ENCODE results near the gene PXT1. TPM values are rescaled to one million over a fixed set of nuclear protein-coding genes. Genes with fewer than 3 reads are reported as not detected.
A peak's percentile ranks its signal among the peaks of the same experiment; 100 is the strongest.

PXT1 gene
- total RNA-seq, 1 donor from 2014 or later, result not detected

DNA sequence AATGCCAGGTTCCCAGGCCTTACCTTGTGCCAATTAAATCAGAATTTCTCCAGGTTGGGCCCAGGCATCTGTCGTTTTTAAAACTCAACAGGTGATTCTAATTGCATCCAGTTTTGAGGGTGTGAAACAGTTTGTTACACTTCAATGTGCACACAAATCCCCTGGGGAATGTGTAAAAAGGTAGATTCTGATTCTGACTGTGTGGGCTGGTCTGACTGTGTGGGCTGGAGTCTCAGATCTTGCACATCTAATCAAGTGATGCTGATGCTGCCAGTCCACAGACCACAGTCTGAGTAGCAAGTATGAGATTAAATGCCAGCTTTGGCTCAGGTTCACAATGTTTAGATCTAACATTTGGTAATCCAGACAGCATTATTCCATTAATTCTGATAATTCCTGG is 42.7 kb downstream of the PXT1 start:
- Mint-ChIP-seq H3K27ac (ENCODE audit: unreplicated experiment) (no peak overlapping the region), H3K27me3 (ENCODE audit: unreplicated experiment) (no peaks in the 10 kb centered on the region), H3K9me3 (ENCODE audit: unreplicated experiment) (no peaks in the 10 kb centered on the region), H3K4me3 (ENCODE audit: unreplicated experiment) (no peak overlapping the region), H3K4me1 (ENCODE audit: low read depth, unreplicated experiment) (no peaks in the 10 kb centered on the region), H3K36me3 (ENCODE audit: unreplicated experiment) (no peaks in the 10 kb centered on the region)
- no peak for DNase-seq
- TF ChIP-seq, protein P1, sequence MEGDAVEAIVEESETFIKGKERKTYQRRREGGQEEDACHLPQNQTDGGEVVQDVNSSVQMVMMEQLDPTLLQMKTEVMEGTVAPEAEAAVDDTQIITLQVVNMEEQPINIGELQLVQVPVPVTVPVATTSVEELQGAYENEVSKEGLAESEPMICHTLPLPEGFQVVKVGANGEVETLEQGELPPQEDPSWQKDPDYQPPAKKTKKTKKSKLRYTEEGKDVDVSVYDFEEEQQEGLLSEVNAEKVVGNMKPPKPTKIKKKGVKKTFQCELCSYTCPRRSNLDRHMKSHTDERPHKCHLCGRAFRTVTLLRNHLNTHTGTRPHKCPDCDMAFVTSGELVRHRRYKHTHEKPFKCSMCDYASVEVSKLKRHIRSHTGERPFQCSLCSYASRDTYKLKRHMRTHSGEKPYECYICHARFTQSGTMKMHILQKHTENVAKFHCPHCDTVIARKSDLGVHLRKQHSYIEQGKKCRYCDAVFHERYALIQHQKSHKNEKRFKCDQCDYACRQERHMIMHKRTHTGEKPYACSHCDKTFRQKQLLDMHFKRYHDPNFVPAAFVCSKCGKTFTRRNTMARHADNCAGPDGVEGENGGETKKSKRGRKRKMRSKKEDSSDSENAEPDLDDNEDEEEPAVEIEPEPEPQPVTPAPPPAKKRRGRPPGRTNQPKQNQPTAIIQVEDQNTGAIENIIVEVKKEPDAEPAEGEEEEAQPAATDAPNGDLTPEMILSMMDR (IDR thresholded peaks at IDR 0.05; ENCODE audit: partially characterized antibody, unreplicated experiment), result no peak

DNA sequence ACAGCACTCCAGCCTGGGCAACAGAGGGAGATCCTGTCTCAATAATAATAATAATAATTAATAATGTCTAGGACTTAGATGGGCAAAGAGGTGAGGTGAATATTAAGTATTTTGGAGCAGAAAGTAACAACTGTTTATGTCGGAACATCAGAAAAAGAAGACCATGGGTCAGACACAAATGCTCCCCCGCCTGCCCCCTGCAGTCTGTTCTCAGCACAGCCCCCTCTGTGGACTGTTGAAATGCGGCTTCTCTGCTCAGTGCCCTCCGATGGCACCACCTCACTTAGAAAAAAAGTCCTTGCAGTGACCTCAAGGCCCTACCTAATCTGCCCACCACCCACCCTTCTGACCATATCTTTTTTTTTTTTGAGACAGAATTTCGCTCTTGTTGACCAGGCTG is 50.0 kb downstream of the PXT1 start:
- H3K27ac Mint-ChIP-seq (ENCODE audit: unreplicated experiment), result no peak overlapping the region
- H3K4me3 Mint-ChIP-seq (ENCODE audit: unreplicated experiment), result no peak overlapping the region
- TF ChIP-seq, protein P1 (IDR thresholded peaks at IDR 0.05; ENCODE audit: partially characterized antibody, unreplicated experiment), result no peak
- peaks cover 13% of the 10 kb centered on the region for H3K27me3 Mint-ChIP-seq (ENCODE audit: unreplicated experiment)
- DNase-seq, result no peak
- H3K4me1 Mint-ChIP-seq (ENCODE audit: low read depth, unreplicated experiment), result no peaks in the 10 kb centered on the region
- peaks cover 10% of the 10 kb centered on the region for H3K36me3 Mint-ChIP-seq (ENCODE audit: unreplicated experiment)
- peaks cover 4% of the 10 kb centered on the region for H3K9me3 Mint-ChIP-seq (ENCODE audit: unreplicated experiment)

DNA sequence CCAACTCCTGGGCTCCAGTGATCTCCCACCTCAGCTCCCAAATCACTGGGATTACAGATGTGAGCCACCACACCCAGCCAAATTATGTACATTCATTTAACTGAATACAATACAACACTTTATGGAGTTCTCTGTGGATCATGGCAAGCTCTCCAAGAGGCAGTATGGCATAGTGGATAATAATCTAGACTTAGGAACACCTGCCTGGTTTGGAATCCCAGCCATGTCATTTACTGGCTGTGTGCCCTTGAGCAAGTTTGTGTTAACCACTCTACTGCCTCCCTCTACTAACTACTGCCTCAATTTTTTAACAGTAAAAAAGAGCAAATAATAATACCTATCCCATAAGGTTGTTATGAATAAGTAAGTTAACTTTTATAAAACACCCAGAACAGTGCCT is 53.3 kb downstream of the PXT1 start:
- H3K4me3 Mint-ChIP-seq (ENCODE audit: unreplicated experiment), result no peak overlapping the region

DNA sequence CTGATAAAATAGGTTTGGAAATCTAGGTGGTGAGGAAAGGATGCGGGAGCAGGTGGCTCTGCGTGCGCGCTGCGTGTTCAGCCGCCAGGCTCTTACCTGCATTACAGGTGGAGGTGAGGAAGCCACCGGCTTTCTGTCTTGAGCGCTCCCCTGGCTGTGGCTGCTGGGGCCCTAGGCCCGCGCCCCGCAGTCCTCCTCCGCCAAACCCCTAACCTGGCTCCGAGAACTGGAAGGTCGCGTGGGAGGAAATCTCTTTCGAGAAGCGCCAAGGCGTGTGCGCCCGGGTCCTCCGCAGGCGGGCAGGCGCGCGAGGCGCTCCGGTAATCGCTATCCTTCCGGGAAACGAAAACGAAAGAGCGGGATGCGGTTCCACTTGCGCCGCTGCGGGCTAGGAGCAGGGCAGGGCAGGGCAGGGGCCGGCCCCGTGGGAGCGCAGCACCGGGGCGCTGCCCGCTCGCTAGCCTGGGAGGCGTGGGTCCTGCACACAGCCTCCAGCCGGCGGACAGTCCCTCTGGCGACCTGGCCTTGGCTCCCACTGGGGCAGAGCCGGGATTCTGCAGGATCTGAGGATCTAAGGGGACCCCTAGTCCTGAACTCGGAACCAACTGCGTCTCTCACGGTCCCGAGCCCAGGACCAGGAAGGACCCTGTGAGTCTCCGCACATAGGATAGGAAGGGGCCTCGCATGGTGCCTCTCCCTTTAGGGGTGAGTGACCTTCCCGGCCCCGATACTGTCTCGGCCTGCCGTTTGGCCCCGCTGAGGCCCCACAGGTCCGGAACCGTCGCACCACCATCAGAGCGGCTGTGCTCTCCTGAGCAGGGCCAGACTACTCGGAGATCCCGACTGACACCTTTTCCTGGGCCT is 55.0 kb downstream of the PXT1 start, which contains the start of gene ETV7:
Gene ETV7, minus strand, starts transcription at position 230 of the 864 bp plus-strand sequence. Its CDS starts 128 bp downstream, at position 102.
- H3K27me3 Mint-ChIP-seq (ENCODE audit: unreplicated experiment), result peaks cover 23% of the 10 kb centered on the region
- TF ChIP-seq, protein P1 (IDR thresholded peaks at IDR 0.05; ENCODE audit: partially characterized antibody, unreplicated experiment), result no peak
- H3K27ac Mint-ChIP-seq (ENCODE audit: unreplicated experiment), result no peak within 1 kb of the TSS

More for the DNA sequence above, 53.3 kb downstream of the PXT1 start:
- Mint-ChIP-seq H3K9me3 (ENCODE audit: unreplicated experiment) (peaks cover 8% of the 10 kb centered on the region), H3K27me3 (ENCODE audit: unreplicated experiment) (peaks cover 23% of the 10 kb centered on the region), H3K27ac (ENCODE audit: unreplicated experiment) (no peak overlapping the region), H3K4me1 (ENCODE audit: low read depth, unreplicated experiment) (peaks cover 4% of the 10 kb centered on the region), H3K36me3 (ENCODE audit: unreplicated experiment) (peaks cover 10% of the 10 kb centered on the region)
- TF ChIP-seq, protein P1 (IDR thresholded peaks at IDR 0.05; ENCODE audit: partially characterized antibody, unreplicated experiment), result no peak
- DNase-seq, result no peak

More for the DNA sequence above, 55.0 kb downstream of the PXT1 start, which contains the start of gene ETV7:
- peak within 1 kb of the TSS; percentile 94 for H3K4me3 Mint-ChIP-seq (ENCODE audit: unreplicated experiment)
- DNase-seq, result no peak
- peaks cover 6% of the 10 kb centered on the region for H3K36me3 Mint-ChIP-seq (ENCODE audit: unreplicated experiment)
- peaks cover 7% of the 10 kb centered on the region for H3K9me3 Mint-ChIP-seq (ENCODE audit: unreplicated experiment)
- peaks cover 4% of the 10 kb centered on the region for H3K4me1 Mint-ChIP-seq (ENCODE audit: low read depth, unreplicated experiment)

Data from glutamatergic neuron (in vitro differentiated cells).